T47D (cell line): ENCODE measurements around the gene MISP.

Source experiments
- DNase-seq, 2 experiments: peaks; one replicate each; pipeline versions ENCODE4 v3.0.0 to v3.0.0-alpha.2; 2011 to 2012; ENCODE audit warnings: low read depth in 1 of 2, low spot score in 1 of 2
- JUND ChIP-seq: IDR thresholded peaks from 2 replicates; pipeline ENCODE4 v1.6.1; 2012; ENCODE audit warnings: low read depth
- in situ Hi-C: cut with HindIII; loops from 2 replicates; pipeline ENCODE4 v1.10.0; 2016; ENCODE audit warnings: low sequenced_read_pairs, low pct_unique_long_range_greater_than_20kb

MISP gene

GRCh38 chr19:810077-810855 lies 59.4 kb downstream of the MISP start:
- DNase-seq: no peak
- in situ Hi-C loops: no loop called here
- no peak for TF ChIP-seq JUND

DNA sequence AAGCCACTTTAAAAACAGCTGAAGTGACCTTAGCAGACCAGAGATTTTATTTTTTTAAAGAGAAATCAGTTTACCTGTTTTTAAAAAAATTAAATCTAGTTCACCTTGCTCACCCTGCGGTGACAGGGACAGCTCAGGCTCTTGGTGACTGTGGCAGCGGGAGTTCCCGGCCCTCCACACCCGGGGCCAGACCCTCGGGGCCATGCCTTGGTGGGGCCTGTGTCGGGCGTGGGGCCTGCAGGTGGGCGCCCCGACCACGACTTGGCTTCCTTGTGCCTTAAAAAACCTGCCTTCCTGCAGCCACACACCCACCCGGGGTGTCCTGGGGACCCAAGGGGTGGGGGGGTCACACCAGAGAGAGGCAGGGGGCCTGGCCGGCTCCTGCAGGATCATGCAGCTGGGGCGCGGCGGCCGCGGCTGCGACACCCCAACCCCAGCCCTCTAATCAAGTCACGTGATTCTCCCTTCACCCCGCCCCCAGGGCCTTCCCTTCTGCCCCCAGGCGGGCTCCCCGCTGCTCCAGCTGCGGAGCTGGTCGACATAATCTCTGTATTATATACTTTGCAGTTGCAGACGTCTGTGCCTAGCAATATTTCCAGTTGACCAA lies 60.1 kb downstream of the MISP start:
- TF ChIP-seq JUND: no peak
- DNase-seq: no peak
- in situ Hi-C loops: no loop called here

GRCh38 chr19:811506-812048 lies 60.7 kb downstream of the MISP start:
- in situ Hi-C loops: no loop called here

DNA sequence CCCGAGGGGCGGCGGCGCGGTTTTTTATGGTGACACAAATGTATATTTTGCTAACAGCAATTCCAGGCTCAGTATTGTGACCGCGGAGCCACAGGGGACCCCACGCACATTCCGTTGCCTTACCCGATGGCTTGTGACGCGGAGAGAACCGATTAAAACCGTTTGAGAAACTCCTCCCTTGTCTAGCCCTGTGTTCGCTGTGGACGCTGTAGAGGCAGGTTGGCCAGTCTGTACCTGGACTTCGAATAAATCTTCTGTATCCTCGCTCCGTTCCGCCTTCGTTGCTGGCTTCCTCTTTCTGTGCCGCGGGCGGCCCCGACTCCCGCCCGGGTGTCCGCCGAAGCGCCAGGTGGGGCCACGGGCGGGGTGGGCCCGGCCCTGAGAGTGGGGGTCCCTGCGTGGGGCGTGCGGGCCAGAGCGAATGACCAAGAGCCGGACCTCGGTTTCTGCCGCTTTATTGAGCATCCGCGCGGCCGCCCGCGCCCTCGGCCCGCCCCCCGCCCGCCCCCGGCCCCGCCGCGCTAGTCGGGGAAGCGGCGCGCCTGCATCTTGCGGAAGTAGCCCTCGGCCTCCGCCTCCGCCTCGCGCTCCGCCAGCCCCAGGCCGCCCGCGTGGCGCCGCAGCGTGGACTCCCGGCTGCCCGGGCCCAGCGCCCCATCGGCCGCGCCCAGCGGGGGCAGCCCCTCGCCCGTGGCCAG lies 61.3 kb downstream of the MISP start:
- DNase-seq: no peak
- TF ChIP-seq JUND: no peak
- in situ Hi-C loops: no loop called here

More at GRCh38 chr19:811506-812048, 60.7 kb downstream of the MISP start:
- no peak for TF ChIP-seq JUND
- DNase-seq: no peak

DNA sequence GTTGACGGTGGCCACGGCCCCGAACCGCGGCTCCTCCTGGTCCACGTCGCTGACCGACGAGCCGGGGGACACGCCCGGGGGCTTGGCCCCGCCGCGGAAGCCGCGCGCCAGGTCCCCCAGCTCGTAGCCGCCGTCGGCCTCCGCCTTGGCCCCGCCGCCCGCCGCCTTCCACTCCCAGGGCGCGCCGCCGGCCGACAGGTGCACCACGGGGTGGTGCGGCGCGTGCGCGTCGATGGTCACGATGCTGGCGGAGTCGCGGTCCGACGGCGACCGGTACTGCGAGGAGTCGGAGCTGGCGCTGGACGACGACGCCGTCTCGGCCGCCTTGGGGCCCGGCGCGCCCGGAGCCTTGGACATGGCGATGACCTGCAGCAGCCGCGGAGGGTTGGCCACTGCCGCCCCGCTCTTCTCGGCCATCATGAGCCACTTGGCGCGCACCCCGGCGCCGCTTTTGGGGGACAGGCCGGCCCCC lies 61.9 kb downstream of the MISP start:
- no peak for DNase-seq
- in situ Hi-C loops: no loop called here
- no peak for TF ChIP-seq JUND

- in situ Hi-C loops: no loop called here
- TF ChIP-seq JUND: no peak
- no peak for DNase-seq
These were observed 62.6 kb downstream of the MISP start for GRCh38 chr19:813219-814151.
